ENCODE measurements around the gene LIN52. TPM values are rescaled to one million over a fixed set of nuclear protein-coding genes. Genes with fewer than 3 reads are reported as not detected.

LIN52 gene
- total and polyA plus RNA-seq, 2 donors (not counting 3 experiments of a cell fraction or from before 2014, with no cell fraction given) = 6.6 to 9.7 TPM

- DNase-seq (ENCODE audit: low read depth, low spot score) (no peak), FAIRE-seq (no peak)
- Histone ChIP-seq H3K9ac (replicated peaks; ENCODE audit: extremely low read depth, insufficient read depth, low read length) (no peak overlapping the region), H3K36me3 (ENCODE audit: control insufficient read depth in 2 of 2, extremely low read depth in 1 of 2, insufficient read depth in 2 of 2, low read length in 2 of 2) (no peaks in the 10 kb centered on the region), H2AFZ (ENCODE audit: low read depth, low read length) (no peak overlapping the region), H3K27ac (ENCODE audit: insufficient read depth, low read depth, low read length) (no peak overlapping the region), H3K9me1 (replicated peaks; ENCODE audit: control insufficient read depth, extremely low read depth, insufficient read depth, low read length) (no peaks in the 10 kb centered on the region), H3K79me2 (ENCODE audit: control insufficient read depth, insufficient read depth, low read length) (no peaks in the 10 kb centered on the region), H4K20me1 (replicated peaks; ENCODE audit: control insufficient read depth, extremely low read depth, insufficient read depth, low read length) (no peaks in the 10 kb centered on the region), H3K4me1 (ENCODE audit: control insufficient read depth, extremely low read depth, insufficient read depth, low read length) (peaks cover 30% of the 10 kb centered on the region), H3K27me3 (ENCODE audit: control insufficient read depth in 2 of 2, insufficient read depth in 2 of 2, low read length in 2 of 2) (no peaks in the 10 kb centered on the region), H3K9me3 (replicated peaks; ENCODE audit: control insufficient read depth, insufficient read depth, low read length) (no peaks in the 10 kb centered on the region), H3K4me3 (replicated peaks in 1 of 3; ENCODE audit: insufficient read depth in 1 of 3, low read depth in 1 of 3, low read length in 3 of 3) (no peak overlapping the region), H3K4me2 (ENCODE audit: insufficient read depth, low read length) (no peak overlapping the region)
- dilution Hi-C loops (cut with MboI; ENCODE audit: extremely low pct_ligation_motif_present, low sequenced_read_pairs) (no loop called here), intact Hi-C loops (cut with micrococcal nuclease) (no loop called here)
- no TSS peak for BruUV-seq (replicated peaks)
- ChIA-PET CTCF (no interaction called here), POLR2A (no interaction called here)
- TF ChIP-seq EZH2 (IDR thresholded peaks at IDR 0.05; ENCODE audit: borderline replicate concordance, low read depth, low read length, severe bottlenecking) (no peak), CTCF (IDR thresholded peaks at IDR 0.05; ENCODE audit: extremely low read depth in 1 of 2, insufficient read depth in 1 of 2, low read depth in 1 of 2, low read length in 2 of 2) (no peak), FOS (IDR thresholded peaks at IDR 0.05; ENCODE audit: borderline replicate concordance, insufficient read depth, low read length) (no peak), POLR2A (IDR thresholded peaks at IDR 0.05; ENCODE audit: low read depth, low read length) (no peak), JUN (IDR thresholded peaks at IDR 0.05; ENCODE audit: borderline replicate concordance, insufficient read depth, insufficient read length, low read depth) (no peak), MAX (IDR thresholded peaks at IDR 0.05; ENCODE audit: insufficient read depth, insufficient read length) (no peak), POLR2AphosphoS5 (IDR thresholded peaks at IDR 0.05; ENCODE audit: insufficient read depth, low read depth, low read length) (no peak), GATA2 (IDR thresholded peaks at IDR 0.05; ENCODE audit: insufficient read depth, insufficient read length, low read depth, low read length) (no peak), MYC (IDR thresholded peaks at IDR 0.05; ENCODE audit: low read depth, low read length) (no peak)
Measured at GRCh38 chr14:74062809-74063150, 22.0 kb upstream of the LIN52 start.

All from endothelial cell of umbilical vein (primary cell).